A673 (cell line): Measurements from ENCODE around the gene TNRC6A.

Source experiments
- EZH2 ChIP-seq: fragments of 200-600 bp; sonication (generic); IDR thresholded peaks from 2 replicates; pipeline ENCODE4 v1.6.1; 2017; ENCODE audit warnings: borderline replicate concordance, low read depth, mild to moderate bottlenecking, mixed read lengths, antibody characterized with exemption, low read length; ENCODE audit not compliant: poor library complexity, severe bottlenecking
- TF ChIP-seq, protein P1 (sequence below): fragments of 300-800, 200-600 bp; sonication (generic); conservative IDR thresholded peaks from 2 replicates; pipeline ENCODE4 v1.5.1; 2017; ENCODE audit warnings: low read depth, mild to moderate bottlenecking, antibody characterized with exemption, low read length, moderate library complexity, mixed read lengths

DNA sequence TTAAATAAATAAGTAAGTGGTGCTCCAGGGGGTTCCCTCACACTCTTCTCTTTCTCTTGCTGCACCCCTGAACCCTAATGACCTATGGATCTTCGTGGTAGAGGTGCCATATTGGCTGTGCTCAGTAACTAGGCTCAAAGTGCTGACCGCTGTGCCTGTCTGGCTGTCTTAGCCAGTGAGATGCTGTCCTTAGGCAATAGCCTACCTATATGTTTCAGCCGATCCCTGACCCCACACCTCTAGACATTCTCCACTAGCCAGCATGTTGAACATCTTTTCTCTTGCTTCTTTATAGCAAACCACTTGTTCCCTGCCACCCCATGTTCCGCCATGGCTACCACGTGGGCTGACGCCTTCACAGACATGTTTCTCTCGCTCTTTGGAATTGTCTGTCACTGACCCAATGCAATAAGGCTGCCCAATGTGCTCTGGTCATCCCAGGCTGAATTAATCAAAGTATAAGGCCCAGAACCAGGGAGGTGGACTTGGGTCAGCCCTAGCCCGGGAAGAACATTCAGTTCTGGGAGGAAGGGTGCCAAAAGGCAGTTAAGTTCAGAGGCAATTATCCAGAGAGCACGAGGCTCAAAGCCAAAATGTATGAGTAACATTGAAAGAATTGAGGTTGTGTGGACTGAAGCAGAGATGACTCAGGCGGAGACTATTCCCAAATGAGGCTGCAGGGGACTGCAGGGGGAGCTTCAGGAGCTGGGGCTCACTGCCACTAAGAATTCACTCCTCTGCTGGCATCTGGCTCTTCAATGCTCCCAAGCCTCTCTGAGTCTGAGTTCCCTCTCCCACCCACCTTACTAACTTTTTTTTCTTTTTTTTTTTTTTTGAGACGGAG lies 28.7 kb upstream of the TNRC6A start:
- no peak for TF ChIP-seq EZH2
- TF ChIP-seq, protein P1, sequence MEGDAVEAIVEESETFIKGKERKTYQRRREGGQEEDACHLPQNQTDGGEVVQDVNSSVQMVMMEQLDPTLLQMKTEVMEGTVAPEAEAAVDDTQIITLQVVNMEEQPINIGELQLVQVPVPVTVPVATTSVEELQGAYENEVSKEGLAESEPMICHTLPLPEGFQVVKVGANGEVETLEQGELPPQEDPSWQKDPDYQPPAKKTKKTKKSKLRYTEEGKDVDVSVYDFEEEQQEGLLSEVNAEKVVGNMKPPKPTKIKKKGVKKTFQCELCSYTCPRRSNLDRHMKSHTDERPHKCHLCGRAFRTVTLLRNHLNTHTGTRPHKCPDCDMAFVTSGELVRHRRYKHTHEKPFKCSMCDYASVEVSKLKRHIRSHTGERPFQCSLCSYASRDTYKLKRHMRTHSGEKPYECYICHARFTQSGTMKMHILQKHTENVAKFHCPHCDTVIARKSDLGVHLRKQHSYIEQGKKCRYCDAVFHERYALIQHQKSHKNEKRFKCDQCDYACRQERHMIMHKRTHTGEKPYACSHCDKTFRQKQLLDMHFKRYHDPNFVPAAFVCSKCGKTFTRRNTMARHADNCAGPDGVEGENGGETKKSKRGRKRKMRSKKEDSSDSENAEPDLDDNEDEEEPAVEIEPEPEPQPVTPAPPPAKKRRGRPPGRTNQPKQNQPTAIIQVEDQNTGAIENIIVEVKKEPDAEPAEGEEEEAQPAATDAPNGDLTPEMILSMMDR, result peak; percentile 22
